ENCODE data around the gene KIF6. TPM values are rescaled to one million over a fixed set of nuclear protein-coding genes. Genes with fewer than 3 reads are reported as not detected.

KIF6 gene
- total and polyA plus RNA-seq, 2 of the 8 experiments (the other 6 are each of a cell fraction or from before 2014, with no cell fraction given): 0.53 to 0.65 TPM

DNA sequence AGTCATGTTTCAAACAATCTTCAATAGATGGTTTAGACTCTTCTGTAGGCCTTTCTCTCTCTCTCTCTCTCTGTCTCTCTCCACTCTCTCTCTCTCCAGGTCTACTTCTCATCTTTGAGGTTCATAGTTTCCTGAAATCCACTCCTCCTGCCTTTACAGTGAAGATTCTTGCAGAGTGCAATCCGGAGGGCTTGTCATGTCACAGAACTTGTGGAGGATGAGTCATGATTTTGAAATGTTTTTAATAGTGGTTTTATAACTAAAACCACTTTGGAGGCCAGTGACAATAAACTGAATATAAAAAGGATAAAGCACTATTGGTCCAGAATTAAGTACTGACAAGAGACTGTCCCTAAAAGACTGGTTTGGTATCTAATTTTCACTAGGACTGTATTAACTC, 156.3 kb downstream of the KIF6 start:
- no peak overlapping the region for H3K56ac ChIP-seq (replicated peaks; ENCODE audit: insufficient read length, low read depth, low read length)
- H3K27ac ChIP-seq (ENCODE audit: low read depth, low read length): no peak overlapping the region
- H3K23ac ChIP-seq (ENCODE audit: insufficient read length): no peak overlapping the region
- no peaks in the 10 kb centered on the region for H3K4me1 ChIP-seq (replicated peaks in 1 of 4; ENCODE audit: control insufficient read depth in 3 of 4, insufficient read depth in 4 of 4, low read length in 3 of 4)
- H3K23me2 ChIP-seq (ENCODE audit: low read depth, low read length): no peaks in the 10 kb centered on the region
- H4K91ac ChIP-seq (replicated peaks; ENCODE audit: insufficient read length, low read length): no peak overlapping the region
- no peak overlapping the region for H2BK20ac ChIP-seq (ENCODE audit: low read length)
- no peak overlapping the region for H2BK15ac ChIP-seq (ENCODE audit: low read length)
- H3K14ac ChIP-seq (ENCODE audit: insufficient read length): no peak overlapping the region
- no peak overlapping the region for H3K9ac ChIP-seq (replicated peaks in 1 of 4; ENCODE audit: extremely low read depth in 1 of 4, low read depth in 3 of 4, low read length in 3 of 4)
- no peaks in the 10 kb centered on the region for H4K20me1 ChIP-seq (replicated peaks in 1 of 2; ENCODE audit: control insufficient read depth in 1 of 2, insufficient read depth in 2 of 2, low read length in 2 of 2)
- no peak overlapping the region for H3K4ac ChIP-seq (replicated peaks; ENCODE audit: insufficient read length, low read depth, low read length)
- H3K79me2 ChIP-seq (ENCODE audit: control insufficient read depth in 1 of 2, insufficient read depth in 2 of 2, low read length in 2 of 2): no peaks in the 10 kb centered on the region
- no peak overlapping the region for H2AK5ac ChIP-seq (ENCODE audit: low read depth, low read length)
- no peak overlapping the region for H3K18ac ChIP-seq (ENCODE audit: extremely low read depth, low read length)
- H2BK12ac ChIP-seq (ENCODE audit: low read depth, low read length): no peak overlapping the region
- no peaks in the 10 kb centered on the region for H3K79me1 ChIP-seq (ENCODE audit: low read depth, low read length)
- H3K36me3 ChIP-seq (ENCODE audit: control insufficient read depth in 2 of 4, insufficient read depth in 4 of 4, low read length in 3 of 4): no peaks in the 10 kb centered on the region
- no peaks in the 10 kb centered on the region for H3K9me3 ChIP-seq (ENCODE audit: insufficient read depth in 2 of 2, low read depth in 1 of 2, low read length in 1 of 2)
- FAIRE-seq (no peak), DNase-seq (ENCODE audit: low read depth in 1 of 2, low spot score in 2 of 2) (no peak)
- no peak overlapping the region for H4K8ac ChIP-seq (ENCODE audit: extremely low read depth, insufficient read depth, low read length)
- no peak overlapping the region for H2AFZ ChIP-seq (ENCODE audit: low read length)
- H2BK120ac ChIP-seq (replicated peaks; ENCODE audit: low read depth, low read length): no peak overlapping the region
- no peak overlapping the region for H2BK5ac ChIP-seq (ENCODE audit: low read depth, low read length)
- no peak overlapping the region for H4K5ac ChIP-seq (ENCODE audit: insufficient read length, low read depth, low read length)
- CTCF ChIA-PET (ENCODE audit: partially characterized antibody): no interaction called here
- no peak overlapping the region for H3K4me2 ChIP-seq (ENCODE audit: insufficient read depth in 1 of 2, low read depth in 2 of 2, low read length in 2 of 2)
- 100% methylated on average over 1 of the region's 1 CpG; no CpG with 5 or more reads in 1 of the 2 experiments for WGBS, 2 experiments (ENCODE audit: extremely low coverage in 1 of 2, insufficient coverage in 1 of 2, insufficient read length in 1 of 2, insufficient replicate concordance in 2 of 2, low coverage in 1 of 2, low lambda C conversion rate in 2 of 2, missing lambda C conversion rate in 1 of 2)
- peaks cover 0 to 1% (median 0%) of the 10 kb centered on the region in 4 experiments; a peak in 2 of 7 replicates for H3K27me3 ChIP-seq (replicated peaks in 1 of 4; ENCODE audit: control insufficient read depth in 3 of 4, extremely low read depth in 1 of 4, insufficient read depth in 3 of 4, low read length in 3 of 4)
- no peak overlapping the region for H3K4me3 ChIP-seq (ENCODE audit: extremely low read depth in 1 of 4, insufficient read depth in 2 of 4, low read depth in 3 of 4, low read length in 4 of 4)
- POLR2A ChIA-PET (ENCODE audit: partially characterized antibody): no interaction called here
- TF ChIP-seq SP2 (IDR thresholded peaks at IDR 0.05; ENCODE audit: low read length) (no peak), SIRT6 (IDR thresholded peaks at IDR 0.05; ENCODE audit: low read length) (no peak), NRF1 (IDR thresholded peaks at IDR 0.05; ENCODE audit: low read depth, low read length) (no peak), KDM1A (IDR thresholded peaks at IDR 0.05; ENCODE audit: borderline replicate concordance, low read length) (no peak), MAFK (IDR thresholded peaks at IDR 0.05; ENCODE audit: low read depth, low read length) (no peak), JUND (IDR thresholded peaks at IDR 0.05; ENCODE audit: low read length) (no peak), TEAD4 (IDR thresholded peaks at IDR 0.05; ENCODE audit: low read depth, low read length) (no peak), POLR2AphosphoS5 (IDR thresholded peaks at IDR 0.05; ENCODE audit: low read depth, low read length) (no peak), EP300 (IDR thresholded peaks at IDR 0.05; ENCODE audit: borderline replicate concordance in 1 of 2, low read depth in 2 of 2, low read length in 2 of 2) (no peak), EZH2 (IDR thresholded peaks at IDR 0.05; ENCODE audit: low read depth, low read length, severe bottlenecking) (no peak), KDM5A (IDR thresholded peaks at IDR 0.05; ENCODE audit: low read length) (no peak), GABPA (IDR thresholded peaks at IDR 0.05; ENCODE audit: borderline replicate concordance, insufficient read depth, low read length) (no peak)
- TF ChIP-seq, protein P1, sequence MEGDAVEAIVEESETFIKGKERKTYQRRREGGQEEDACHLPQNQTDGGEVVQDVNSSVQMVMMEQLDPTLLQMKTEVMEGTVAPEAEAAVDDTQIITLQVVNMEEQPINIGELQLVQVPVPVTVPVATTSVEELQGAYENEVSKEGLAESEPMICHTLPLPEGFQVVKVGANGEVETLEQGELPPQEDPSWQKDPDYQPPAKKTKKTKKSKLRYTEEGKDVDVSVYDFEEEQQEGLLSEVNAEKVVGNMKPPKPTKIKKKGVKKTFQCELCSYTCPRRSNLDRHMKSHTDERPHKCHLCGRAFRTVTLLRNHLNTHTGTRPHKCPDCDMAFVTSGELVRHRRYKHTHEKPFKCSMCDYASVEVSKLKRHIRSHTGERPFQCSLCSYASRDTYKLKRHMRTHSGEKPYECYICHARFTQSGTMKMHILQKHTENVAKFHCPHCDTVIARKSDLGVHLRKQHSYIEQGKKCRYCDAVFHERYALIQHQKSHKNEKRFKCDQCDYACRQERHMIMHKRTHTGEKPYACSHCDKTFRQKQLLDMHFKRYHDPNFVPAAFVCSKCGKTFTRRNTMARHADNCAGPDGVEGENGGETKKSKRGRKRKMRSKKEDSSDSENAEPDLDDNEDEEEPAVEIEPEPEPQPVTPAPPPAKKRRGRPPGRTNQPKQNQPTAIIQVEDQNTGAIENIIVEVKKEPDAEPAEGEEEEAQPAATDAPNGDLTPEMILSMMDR (IDR thresholded peaks at IDR 0.05; ENCODE audit: control extremely low read depth in 1 of 3, insufficient read depth in 1 of 3, low read depth in 1 of 3, low read length in 3 of 3): no peak

All from H1 (cell line).